IMR-90 (cell line): ENCODE data around the gene RNASE3.

ENCODE experiments used
- CEBPB ChIP-seq: IDR thresholded peaks from 2 replicates; pipeline ENCODE4 v1.6.1; 2012; ENCODE audit warnings: low read depth, low read length, improper control_type of control experiment
- CTCF ChIP-seq: conservative IDR thresholded peaks from 2 replicates; pipeline ENCODE4 v1.5.1; 2012; ENCODE audit warnings: mild to moderate bottlenecking, low read depth, low read length, improper control_type of control experiment
- MAFK ChIP-seq: IDR thresholded peaks from 2 replicates; pipeline ENCODE4 v1.6.1; 2012; ENCODE audit warnings: low read depth, low read length, improper control_type of control experiment
- MXI1 ChIP-seq: IDR thresholded peaks from 2 replicates; pipeline ENCODE4 v1.6.1; 2012; ENCODE audit warnings: low read depth, mild to moderate bottlenecking, low read length, moderate library complexity, borderline replicate concordance
- POLR2A ChIP-seq: IDR thresholded peaks from 2 replicates; pipeline ENCODE4 v1.6.1; 2012; ENCODE audit warnings: mild to moderate bottlenecking, low read depth, low read length
- RFX5 ChIP-seq: IDR thresholded peaks from 2 replicates; pipeline ENCODE4 v1.8.0; 2012; ENCODE audit warnings: low read depth, mild to moderate bottlenecking, low read length, moderate library complexity

- TF ChIP-seq CTCF, result no peak
- no peak for TF ChIP-seq RFX5
- no peak for TF ChIP-seq POLR2A
- TF ChIP-seq CEBPB, result no peak
- no peak for TF ChIP-seq MAFK
- TF ChIP-seq MXI1, result no peak
These were observed 12.5 kb upstream of the RNASE3 start for GRCh38 chr14:20878695-20879094.
